Measurements from ENCODE around the gene CISD2.

CISD2 gene

DNA sequence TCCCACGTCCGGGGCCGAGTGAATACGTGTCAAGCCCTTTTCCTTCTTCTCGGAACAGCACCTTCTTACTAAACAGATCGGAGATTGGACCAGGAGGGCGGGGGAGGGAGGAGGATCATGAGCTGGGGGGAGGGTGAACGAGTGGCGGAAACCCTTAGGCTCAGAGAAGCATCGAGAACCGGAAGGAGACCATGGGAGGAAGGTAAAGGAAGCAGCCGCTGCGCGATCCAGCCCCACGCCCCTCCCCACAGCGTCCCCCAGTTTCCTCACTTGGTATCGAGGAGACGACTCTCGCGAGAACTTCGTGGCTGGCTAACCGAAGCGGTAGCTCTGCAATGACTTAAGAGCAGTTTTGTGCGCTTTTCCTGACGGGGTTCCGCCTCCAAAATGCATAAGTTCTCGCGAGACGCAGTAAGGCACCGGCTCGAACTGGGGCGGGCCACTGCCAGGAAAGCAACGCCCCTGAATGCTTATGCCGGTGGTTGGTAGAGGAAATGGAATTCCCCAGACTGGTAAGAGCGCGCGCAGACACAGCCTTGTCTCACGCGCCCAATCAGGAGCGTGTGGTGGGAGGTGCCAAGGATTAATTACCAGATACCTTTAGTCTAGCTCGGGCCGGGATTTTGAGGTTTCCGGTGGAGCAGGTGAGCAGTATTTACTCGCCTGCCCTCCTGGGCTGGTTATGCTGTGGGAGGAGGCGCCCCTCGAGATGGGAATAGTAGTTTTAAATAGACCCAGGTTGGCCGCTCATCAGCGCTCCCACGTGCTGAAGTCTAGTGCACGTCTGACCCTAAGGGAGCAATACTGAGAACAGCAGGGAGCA lies 40.9 kb upstream of the CISD2 start:
- Histone ChIP-seq H3K79me2 (peaks cover 21% of the 10 kb centered on the region), H3K27ac (peak overlapping the region; percentile 100), H3K9ac (peak overlapping the region; percentile 95), H3K4me2 (ENCODE audit: low read length) (peak overlapping the region; percentile 96), H3K4me3 (ENCODE audit: low read depth, low read length) (peak overlapping the region; percentile 95), H3K4me1 (peaks cover 2% of the 10 kb centered on the region), H3K9me3 (ENCODE audit: control insufficient read depth, low read length) (no peaks in the 10 kb centered on the region), H3K27me3 (ENCODE audit: control insufficient read depth, insufficient read depth, low read length) (no peaks in the 10 kb centered on the region), H3K36me3 (ENCODE audit: control insufficient read depth, insufficient read depth, low read length) (no peaks in the 10 kb centered on the region), H2AFZ (peak overlapping the region; percentile 92)
- TF ChIP-seq, protein P1, sequence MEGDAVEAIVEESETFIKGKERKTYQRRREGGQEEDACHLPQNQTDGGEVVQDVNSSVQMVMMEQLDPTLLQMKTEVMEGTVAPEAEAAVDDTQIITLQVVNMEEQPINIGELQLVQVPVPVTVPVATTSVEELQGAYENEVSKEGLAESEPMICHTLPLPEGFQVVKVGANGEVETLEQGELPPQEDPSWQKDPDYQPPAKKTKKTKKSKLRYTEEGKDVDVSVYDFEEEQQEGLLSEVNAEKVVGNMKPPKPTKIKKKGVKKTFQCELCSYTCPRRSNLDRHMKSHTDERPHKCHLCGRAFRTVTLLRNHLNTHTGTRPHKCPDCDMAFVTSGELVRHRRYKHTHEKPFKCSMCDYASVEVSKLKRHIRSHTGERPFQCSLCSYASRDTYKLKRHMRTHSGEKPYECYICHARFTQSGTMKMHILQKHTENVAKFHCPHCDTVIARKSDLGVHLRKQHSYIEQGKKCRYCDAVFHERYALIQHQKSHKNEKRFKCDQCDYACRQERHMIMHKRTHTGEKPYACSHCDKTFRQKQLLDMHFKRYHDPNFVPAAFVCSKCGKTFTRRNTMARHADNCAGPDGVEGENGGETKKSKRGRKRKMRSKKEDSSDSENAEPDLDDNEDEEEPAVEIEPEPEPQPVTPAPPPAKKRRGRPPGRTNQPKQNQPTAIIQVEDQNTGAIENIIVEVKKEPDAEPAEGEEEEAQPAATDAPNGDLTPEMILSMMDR (IDR thresholded peaks at IDR 0.05), result peak; percentile 4

DNA sequence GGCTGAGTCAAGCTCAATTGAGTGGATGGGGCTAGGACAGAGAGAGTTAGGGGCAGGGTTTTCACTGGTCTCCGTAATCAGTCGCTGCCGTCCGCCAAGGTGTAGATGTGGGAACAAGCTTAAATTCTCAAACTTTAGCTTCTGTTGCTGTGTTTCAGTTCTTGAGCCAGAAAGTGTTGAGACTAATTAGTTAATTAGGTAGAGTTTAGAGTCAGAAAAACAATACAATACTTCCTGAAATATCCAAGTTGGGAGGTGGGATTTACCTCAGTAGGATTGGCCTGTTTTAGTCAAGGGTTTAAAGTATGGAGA lies 40.3 kb upstream of the CISD2 start:
- Histone ChIP-seq H3K27ac (peak overlapping the region; percentile 100), H3K27me3 (ENCODE audit: control insufficient read depth, insufficient read depth, low read length) (no peaks in the 10 kb centered on the region), H3K9ac (peak overlapping the region; percentile 71), H2AFZ (peak overlapping the region; percentile 92), H3K9me3 (ENCODE audit: control insufficient read depth, low read length) (no peaks in the 10 kb centered on the region), H3K4me2 (ENCODE audit: low read length) (peak overlapping the region; percentile 96), H3K4me3 (ENCODE audit: low read depth, low read length) (peak overlapping the region; percentile 95), H3K36me3 (ENCODE audit: control insufficient read depth, insufficient read depth, low read length) (no peaks in the 10 kb centered on the region), H3K4me1 (peaks cover 2% of the 10 kb centered on the region), H3K79me2 (peaks cover 15% of the 10 kb centered on the region)
- TF ChIP-seq, protein P1 (IDR thresholded peaks at IDR 0.05), result no peak

DNA sequence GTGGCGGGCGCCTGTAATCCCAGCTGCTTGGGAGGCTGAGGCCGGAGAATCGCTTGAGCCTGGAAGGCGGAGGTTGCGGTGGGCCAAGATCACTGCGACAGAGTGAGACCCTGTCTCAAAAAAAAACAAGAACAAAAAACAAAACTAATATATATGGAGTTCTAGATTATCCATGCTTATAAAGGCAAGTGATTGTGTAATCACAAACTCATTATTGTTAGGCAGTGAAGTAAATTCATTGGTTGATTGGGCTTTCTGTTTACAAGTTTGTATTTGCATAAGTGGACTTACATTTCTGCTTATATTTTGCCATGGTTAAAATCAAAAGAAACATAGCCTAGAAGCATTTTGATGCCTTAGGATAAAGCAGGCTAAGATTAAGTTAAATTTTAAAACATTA lies 39.0 kb upstream of the CISD2 start:
- no peak overlapping the region for H3K4me3 ChIP-seq (ENCODE audit: low read depth, low read length)
- no peaks in the 10 kb centered on the region for H3K9me3 ChIP-seq (ENCODE audit: control insufficient read depth, low read length)
- H2AFZ ChIP-seq, result no peak overlapping the region
- H3K27me3 ChIP-seq (ENCODE audit: control insufficient read depth, insufficient read depth, low read length), result no peaks in the 10 kb centered on the region
- H3K36me3 ChIP-seq (ENCODE audit: control insufficient read depth, insufficient read depth, low read length), result no peaks in the 10 kb centered on the region
- no peak overlapping the region for H3K4me2 ChIP-seq (ENCODE audit: low read length)
- H3K27ac ChIP-seq, result no peak overlapping the region
- peaks cover 2% of the 10 kb centered on the region for H3K4me1 ChIP-seq
- TF ChIP-seq, protein P1 (IDR thresholded peaks at IDR 0.05), result no peak
- H3K79me2 ChIP-seq, result peaks cover 8% of the 10 kb centered on the region
- H3K9ac ChIP-seq, result no peak overlapping the region

DNA sequence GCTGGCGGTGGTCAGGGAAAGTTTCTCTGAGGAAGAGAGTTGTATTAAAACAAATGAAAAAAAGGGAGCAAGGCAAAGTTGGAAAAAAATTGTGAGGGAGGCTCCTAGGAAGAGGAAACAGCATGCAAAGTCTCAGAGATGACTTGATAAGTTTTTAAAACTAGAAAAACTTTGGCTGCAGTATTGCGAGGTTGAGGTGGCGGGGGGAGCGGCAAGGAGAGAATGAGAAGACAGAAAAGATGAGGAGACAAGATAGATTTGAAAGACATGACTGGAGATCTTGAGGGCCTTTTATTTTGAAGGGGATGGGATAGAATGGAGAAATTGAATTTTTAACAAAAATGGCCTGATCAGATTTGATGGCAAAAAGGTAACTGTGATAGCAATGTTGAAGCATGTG lies 36.7 kb upstream of the CISD2 start:
- TF ChIP-seq, protein P1 (IDR thresholded peaks at IDR 0.05), result no peak
- no peak overlapping the region for H3K4me3 ChIP-seq (ENCODE audit: low read depth, low read length)
- no peak overlapping the region for H3K9ac ChIP-seq
- H3K79me2 ChIP-seq, result peaks cover 3% of the 10 kb centered on the region
- no peaks in the 10 kb centered on the region for H3K27me3 ChIP-seq (ENCODE audit: control insufficient read depth, insufficient read depth, low read length)
- H3K4me2 ChIP-seq (ENCODE audit: low read length), result no peak overlapping the region
- no peak overlapping the region for H2AFZ ChIP-seq
- H3K4me1 ChIP-seq, result peaks cover 2% of the 10 kb centered on the region
- H3K9me3 ChIP-seq (ENCODE audit: control insufficient read depth, low read length), result no peaks in the 10 kb centered on the region
- no peaks in the 10 kb centered on the region for H3K36me3 ChIP-seq (ENCODE audit: control insufficient read depth, insufficient read depth, low read length)
- H3K27ac ChIP-seq, result no peak overlapping the region

DNA sequence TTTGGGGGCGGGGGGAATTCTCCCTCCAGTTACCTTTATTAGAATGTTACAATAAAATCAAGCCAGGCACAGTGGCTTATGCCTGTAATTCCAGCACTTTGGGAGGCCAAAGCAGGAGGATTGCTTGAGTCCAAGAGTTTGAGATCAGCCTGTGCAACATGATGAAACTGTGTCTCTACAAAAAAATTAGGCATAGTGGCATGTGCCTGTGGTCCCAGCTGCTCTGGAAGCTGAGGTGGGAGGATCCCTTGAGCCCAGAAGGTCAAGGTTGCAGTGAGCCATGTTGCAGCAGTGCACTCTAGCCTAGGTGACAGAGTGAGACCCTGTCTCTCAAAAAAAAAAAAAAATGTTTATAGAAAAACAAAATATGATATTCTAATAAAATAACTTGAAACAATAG lies 36.1 kb upstream of the CISD2 start:
- Histone ChIP-seq H3K4me2 (ENCODE audit: low read length) (no peak overlapping the region), H3K79me2 (peaks cover 3% of the 10 kb centered on the region), H2AFZ (no peak overlapping the region), H3K4me3 (ENCODE audit: low read depth, low read length) (no peak overlapping the region), H3K27ac (no peak overlapping the region), H3K36me3 (ENCODE audit: control insufficient read depth, insufficient read depth, low read length) (no peaks in the 10 kb centered on the region), H3K9ac (no peak overlapping the region), H3K4me1 (peaks cover 2% of the 10 kb centered on the region), H3K9me3 (ENCODE audit: control insufficient read depth, low read length) (no peaks in the 10 kb centered on the region), H3K27me3 (ENCODE audit: control insufficient read depth, insufficient read depth, low read length) (no peaks in the 10 kb centered on the region)
- TF ChIP-seq, protein P1 (IDR thresholded peaks at IDR 0.05), result no peak
